Loucy (cell line): ENCODE data around the gene CTSA.

Source experiments
- EZH2phosphoT487 ChIP-seq: fragments of 200-600 bp; IDR thresholded peaks from 2 replicates; pipeline ENCODE4 v1.6.1; 2018; ENCODE audit warnings: antibody characterized with exemption, mild to moderate bottlenecking, moderate library complexity, borderline replicate concordance
- TF ChIP-seq, protein P1 (sequence below): fragments of 200-600 bp; sonication (generic); conservative IDR thresholded peaks from 2 replicates; pipeline ENCODE4 v1.5.1; 2014; ENCODE audit warnings: mild to moderate bottlenecking, antibody characterized with exemption, low read length

GRCh38 chr20:45883100-45883469, 8.1 kb upstream of the CTSA start:
- TF ChIP-seq, protein P1, sequence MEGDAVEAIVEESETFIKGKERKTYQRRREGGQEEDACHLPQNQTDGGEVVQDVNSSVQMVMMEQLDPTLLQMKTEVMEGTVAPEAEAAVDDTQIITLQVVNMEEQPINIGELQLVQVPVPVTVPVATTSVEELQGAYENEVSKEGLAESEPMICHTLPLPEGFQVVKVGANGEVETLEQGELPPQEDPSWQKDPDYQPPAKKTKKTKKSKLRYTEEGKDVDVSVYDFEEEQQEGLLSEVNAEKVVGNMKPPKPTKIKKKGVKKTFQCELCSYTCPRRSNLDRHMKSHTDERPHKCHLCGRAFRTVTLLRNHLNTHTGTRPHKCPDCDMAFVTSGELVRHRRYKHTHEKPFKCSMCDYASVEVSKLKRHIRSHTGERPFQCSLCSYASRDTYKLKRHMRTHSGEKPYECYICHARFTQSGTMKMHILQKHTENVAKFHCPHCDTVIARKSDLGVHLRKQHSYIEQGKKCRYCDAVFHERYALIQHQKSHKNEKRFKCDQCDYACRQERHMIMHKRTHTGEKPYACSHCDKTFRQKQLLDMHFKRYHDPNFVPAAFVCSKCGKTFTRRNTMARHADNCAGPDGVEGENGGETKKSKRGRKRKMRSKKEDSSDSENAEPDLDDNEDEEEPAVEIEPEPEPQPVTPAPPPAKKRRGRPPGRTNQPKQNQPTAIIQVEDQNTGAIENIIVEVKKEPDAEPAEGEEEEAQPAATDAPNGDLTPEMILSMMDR: no peak
- no peak for TF ChIP-seq EZH2phosphoT487
